Body of pancreas (tissue), 4 donors: ENCODE results near the gene ADGRG3. TPM values are rescaled to one million over a fixed set of nuclear protein-coding genes. Genes with fewer than 3 reads are reported as not detected.
"Not testable (repeated sequence)": the region's sequence is repeated elsewhere in the genome, so short reads cannot be mapped to it uniquely, and the experiment has no call there.

Experiments used
- ATAC-seq: fragments of 150-250 bp; one replicate; pipeline ENCODE4 v1.9.1; 2016
- DNase-seq, 4 donors: peaks; one replicate each; pipeline ENCODE4 v3.0.0-alpha.2; 2019
- H3K27ac ChIP-seq, 4 donors: fragments of 200-600 bp; sonication (generic); 1 replicate in 3 of 4; 2 replicates in 1 of 4; pipeline versions ENCODE4 v1.5.1 to v1.6.1; 2016 to 2019; ENCODE audit warnings: mild to moderate bottlenecking in 1 of 4, mixed read lengths in 1 of 4, moderate library complexity in 1 of 4
- H3K27me3 ChIP-seq, 2 donors: fragments of 200-600 bp; sonication (generic); one replicate each; pipeline ENCODE4 v1.6.0; 2016; ENCODE audit warnings: mild to moderate bottlenecking in 1 of 2
- H3K36me3 ChIP-seq, 2 donors: fragments of 200-600 bp; sonication (generic); replicated peaks in 1 of 2; 2 replicates each; pipeline ENCODE4 v1.5.1; 2016; ENCODE audit warnings: low read depth in 2 of 2; ENCODE audit not compliant: insufficient read depth in 1 of 2
- H3K4me1 ChIP-seq: fragments of 200-600 bp; sonication (generic); one replicate; pipeline ENCODE4 v1.6.0; 2016
- H3K4me3 ChIP-seq, 2 donors: fragments of 200-600 bp; sonication (generic); 1 replicate in 1 of 2; 2 replicates in 1 of 2; pipeline ENCODE4 v1.5.1; 2016 to 2019
- H3K9me3 ChIP-seq, 3 donors: fragments of 200-600 bp; sonication (generic); 1 replicate in 2 of 3; 2 replicates in 1 of 3; pipeline ENCODE4 v1.5.1; 2016
- CTCF ChIP-seq, 7 experiments: fragments of 450-650 bp in 4 of 7; fragments of 200-600 bp in 3 of 7; sonication (generic) in 3 of 7; IDR thresholded peaks; one replicate each; pipeline ENCODE4 v1.5.1; 2016 to 2019; ENCODE audit warnings: antibody characterized with exemption in 7 of 7
- POLR2A ChIP-seq, 3 donors: fragments of 450-650 bp; IDR thresholded peaks; one replicate each; pipeline ENCODE4 v1.6.1; 2016; ENCODE audit warnings: antibody characterized with exemption in 3 of 3, mild to moderate bottlenecking in 2 of 3
- WGBS, 2 donors: methylation state at CpG; one replicate each; pipeline ENCODE4 v1.1.5; 2017; 5-methylcytosine and 5-hydroxymethylcytosine counted together
- intact Hi-C: fragments of 100-400 bp; cut with DNase I; formaldehyde crosslinking; loops from one replicate; pipeline ENCODE4 v1.15.1; 2023
- total RNA-seq, 2 donors: library from RNA; depleted of rRNA; stranded (reverse); fragments of >200 nt; gene quantifications; one replicate each; pipeline ENCODE4 v1.1.0, GENCODE V29; 2016

Gene ADGRG3
- total RNA-seq, 2 donors from 2014 or later, result 2.0 to 6.0 TPM

- peak in 1 of 4 donors; percentile 9 for DNase-seq
- WGBS, 2 donors, result 85 to 86% methylated on average over 17 to 20 of the region's 20 CpGs
- Histone ChIP-seq H3K9me3 (no peaks in the 10 kb centered on the region), H3K27ac (no peak overlapping the region), H3K4me3 (no peak overlapping the region), H3K27me3 (no peaks in the 10 kb centered on the region), H3K36me3 (peaks cover 2 to 5% of the 10 kb centered on the region in 2 donors), H3K4me1 (no peaks in the 10 kb centered on the region)
- TF ChIP-seq CTCF (IDR thresholded peaks at IDR 0.05) (no peak), POLR2A (IDR thresholded peaks at IDR 0.05) (no peak)
- intact Hi-C loops, result no loop called here
- no peak for ATAC-seq
Observed at GRCh38 chr16:57668630-57669475, 747 bp downstream of the ADGRG3 start.

GRCh38 chr16:57669476-57670162 is 1.5 kb downstream of the ADGRG3 start:
- H3K4me1 ChIP-seq, result no peaks in the 10 kb centered on the region
- DNase-seq (peak in 1 of 4 donors; percentile 19), ATAC-seq (no peak)
- peaks cover 0 to under 1% of the 10 kb centered on the region in 2 donors for H3K36me3 ChIP-seq
- H3K27me3 ChIP-seq, result no peaks in the 10 kb centered on the region
- no peaks in the 10 kb centered on the region for H3K9me3 ChIP-seq
- TF ChIP-seq POLR2A (IDR thresholded peaks at IDR 0.05), result no peak
- peak in 3 of 7 experiments; percentile 16 to 31 (median 23) for TF ChIP-seq CTCF (IDR thresholded peaks at IDR 0.05)
- no peak overlapping the region for H3K27ac ChIP-seq
- intact Hi-C loops, result no loop called here
- WGBS, 2 donors, result 66 to 83% methylated on average over 5 to 12 of the region's 12 CpGs
- no peak overlapping the region for H3K4me3 ChIP-seq

GRCh38 chr16:57670196-57670595 is 2.1 kb downstream of the ADGRG3 start:
- Histone ChIP-seq H3K4me1 (no peaks in the 10 kb centered on the region), H3K36me3 (no peaks in the 10 kb centered on the region), H3K9me3 (no peaks in the 10 kb centered on the region), H3K4me3 (no peak overlapping the region), H3K27ac (no peak overlapping the region), H3K27me3 (no peaks in the 10 kb centered on the region)
- WGBS, 2 donors, result 73 to 76% methylated on average over 4 of the region's 4 CpGs
- peak in 1 of 4 donors; percentile 2 for DNase-seq
- no peak for ATAC-seq
- no peak for TF ChIP-seq POLR2A (IDR thresholded peaks at IDR 0.05)
- no peak for TF ChIP-seq CTCF (IDR thresholded peaks at IDR 0.05)
- intact Hi-C loops, result no loop called here

DNA sequence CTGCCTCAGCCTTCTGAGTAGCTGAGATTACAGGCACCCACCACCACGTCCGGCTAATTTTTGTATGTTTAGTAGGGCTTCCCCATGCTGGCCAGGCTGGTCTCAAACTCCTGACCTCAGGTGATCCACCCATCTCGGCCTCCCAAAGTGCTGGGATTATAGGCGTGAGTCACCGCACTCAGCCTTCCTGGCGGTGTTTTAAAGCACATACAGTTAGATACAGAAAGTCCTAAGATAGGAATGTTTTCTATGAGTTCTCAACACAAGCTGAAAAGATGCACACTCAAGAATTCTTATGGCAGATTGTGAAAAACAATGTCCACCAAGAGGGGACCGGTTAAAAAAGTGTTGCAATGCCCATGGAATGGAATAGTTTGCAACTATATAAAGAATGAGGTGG is 3.3 kb downstream of the ADGRG3 start:
- H3K4me3 ChIP-seq, ATAC-seq, H3K9me3 ChIP-seq, H3K4me1 ChIP-seq, H3K36me3 ChIP-seq, intact Hi-C loops, H3K27ac ChIP-seq, H3K27me3 ChIP-seq: not testable (repeated sequence)
- 83 to 92% methylated on average over 7 of the region's 7 CpGs for WGBS, 2 donors
- DNase-seq, result peak in 1 of 4 donors; percentile 2

DNA sequence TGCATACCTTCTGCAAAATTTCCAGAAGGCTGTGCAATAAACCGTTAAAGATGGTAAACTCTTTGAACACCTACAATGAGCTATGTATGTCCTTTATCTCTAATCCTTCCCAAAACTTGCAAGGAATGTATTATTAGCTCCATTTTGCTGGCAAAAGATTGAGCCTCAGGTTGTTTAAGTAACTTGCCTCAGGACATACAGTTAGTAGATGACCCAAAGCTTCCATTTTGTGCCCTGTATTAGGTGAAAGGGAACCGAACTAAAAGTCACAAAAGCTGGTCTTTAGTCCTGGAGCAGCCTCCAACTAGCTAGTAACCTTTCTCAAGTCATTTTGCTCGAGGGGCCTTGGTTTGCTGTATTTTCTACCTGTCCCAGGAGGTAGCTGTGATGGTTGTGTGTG is 4.3 kb downstream of the ADGRG3 start:
- Histone ChIP-seq H3K27ac (no peak overlapping the region), H3K9me3 (no peaks in the 10 kb centered on the region), H3K27me3 (no peaks in the 10 kb centered on the region), H3K4me1 (peaks cover 5% of the 10 kb centered on the region), H3K36me3 (no peaks in the 10 kb centered on the region), H3K4me3 (no peak overlapping the region)
- 68 to 74% methylated on average over 3 of the region's 3 CpGs for WGBS, 2 donors
- DNase-seq, result no peak
- ATAC-seq, result no peak
- intact Hi-C loops, result no loop called here
- TF ChIP-seq POLR2A (IDR thresholded peaks at IDR 0.05) (no peak), CTCF (IDR thresholded peaks at IDR 0.05) (no peak)
